AG09319 (cell line): ENCODE data around the gene STK32C.

Experiments used
- DNase-seq: peaks from one replicate; pipeline ENCODE4 v3.0.0-alpha.2; 2010; ENCODE audit warnings: low read depth; ENCODE audit errors: extremely low read depth
- CTCF ChIP-seq: IDR thresholded peaks from 2 replicates; pipeline ENCODE4 v1.5.1; 2011; ENCODE audit warnings: low read depth, mild to moderate bottlenecking, inconsistent platforms, low read length, moderate library complexity

STK32C gene

GRCh38 chr10:132194726-132195125, 113.0 kb downstream of the STK32C start:
- DNase-seq = no peak
- no peak for TF ChIP-seq CTCF

- TF ChIP-seq CTCF = no peak
- no peak for DNase-seq
Measured at GRCh38 chr10:132193907-132194552, 113.7 kb downstream of the STK32C start.

- TF ChIP-seq CTCF = no peak
- no peak for DNase-seq
Measured at GRCh38 chr10:132192991-132193665, 114.6 kb downstream of the STK32C start.

GRCh38 chr10:132192076-132192975, 115.4 kb downstream of the STK32C start:
- no peak for TF ChIP-seq CTCF
- no peak for DNase-seq

GRCh38 chr10:132189810-132190422, 117.8 kb downstream of the STK32C start:
- no peak for TF ChIP-seq CTCF
- DNase-seq = no peak

GRCh38 chr10:132189016-132189415, 118.7 kb downstream of the STK32C start:
- no peak for TF ChIP-seq CTCF
- DNase-seq = no peak

- DNase-seq = no peak
- TF ChIP-seq CTCF = no peak
Measured at GRCh38 chr10:132188331-132188730, 119.4 kb downstream of the STK32C start.
